ENCODE results near the gene ACTRT2. TPM values are rescaled to one million over a fixed set of nuclear protein-coding genes. Genes with fewer than 3 reads are reported as not detected.
A peak's percentile ranks its signal among the peaks of the same experiment; 100 is the strongest.

Gene ACTRT2
- total and polyA plus RNA-seq, 10 donors = not detected

GRCh38 chr1:3066826-3067225, 45.6 kb downstream of the ACTRT2 start:
- no peak overlapping the region for H3K4me3 ChIP-seq
- no peak for TF ChIP-seq POLR2A (IDR thresholded peaks at IDR 0.05)
- TF ChIP-seq CTCF (IDR thresholded peaks at IDR 0.05 in 8 of 11, conservative IDR thresholded peaks at IDR 0.05 in 3 of 11) = no peak
- TF ChIP-seq POLR2AphosphoS5 (IDR thresholded peaks at IDR 0.05) = no peak
- intact Hi-C loops (cut with DNase I; ENCODE audit: low total_unique reads) = no loop called here
- 75 to 93% (median 78%) methylated on average over 3 to 10 of the region's 10 CpGs for WGBS, 5 donors
- no peaks in the 10 kb centered on the region for H3K9me3 ChIP-seq
- H3K4me1 ChIP-seq = peaks cover 4 to 56% (median 35%) of the 10 kb centered on the region in 6 donors
- H3K27me3 ChIP-seq (replicated peaks in 1 of 7) = peaks cover 0 to 99% (median 84%) of the 10 kb centered on the region in 7 donors
- peak; percentile 59 for DNase-seq
- no peaks in the 10 kb centered on the region for H3K36me3 ChIP-seq
- no peak overlapping the region for H3K27ac ChIP-seq

- peak; percentile 58 for DNase-seq
- TF ChIP-seq CTCF (IDR thresholded peaks at IDR 0.05 in 8 of 11, conservative IDR thresholded peaks at IDR 0.05 in 3 of 11) (no peak), POLR2A (IDR thresholded peaks at IDR 0.05) (no peak), POLR2AphosphoS5 (IDR thresholded peaks at IDR 0.05) (no peak)
- WGBS, 5 donors = 42 to 65% (median 48%) methylated on average over 10 to 29 of the region's 29 CpGs
- Histone ChIP-seq H3K27me3 (replicated peaks in 1 of 7) (peaks cover 0 to 99% (median 89%) of the 10 kb centered on the region in 7 donors), H3K9me3 (no peaks in the 10 kb centered on the region), H3K27ac (no peak overlapping the region), H3K4me3 (peak overlapping the region in 2 of 8 donors; percentile 30 to 84), H3K36me3 (no peaks in the 10 kb centered on the region), H3K4me1 (peaks cover 4 to 56% (median 35%) of the 10 kb centered on the region in 6 donors)
- intact Hi-C loops (cut with DNase I; ENCODE audit: low total_unique reads) = no loop called here
These were observed 46.0 kb downstream of the ACTRT2 start for GRCh38 chr1:3067301-3067670.

GRCh38 chr1:3067671-3068563, 46.6 kb downstream of the ACTRT2 start:
- DNase-seq = peak; percentile 55
- TF ChIP-seq CTCF (IDR thresholded peaks at IDR 0.05 in 8 of 11, conservative IDR thresholded peaks at IDR 0.05 in 3 of 11) (no peak), POLR2A (IDR thresholded peaks at IDR 0.05) (no peak), POLR2AphosphoS5 (IDR thresholded peaks at IDR 0.05) (no peak)
- 6 to 17% (median 10%) methylated on average over 27 to 97 of the region's 97 CpGs for WGBS, 5 donors
- no peaks in the 10 kb centered on the region for H3K36me3 ChIP-seq
- H3K9me3 ChIP-seq = no peaks in the 10 kb centered on the region
- intact Hi-C loops (cut with DNase I; ENCODE audit: low total_unique reads) = no loop called here
- H3K27ac ChIP-seq = no peak overlapping the region
- peak overlapping the region in 6 of 8 donors; percentile 30 to 84 (median 40) for H3K4me3 ChIP-seq
- H3K4me1 ChIP-seq = peaks cover 4 to 56% (median 35%) of the 10 kb centered on the region in 6 donors
- peaks cover 0 to 99% (median 90%) of the 10 kb centered on the region in 7 donors for H3K27me3 ChIP-seq (replicated peaks in 1 of 7)
